ENCODE data around the gene ABCC5. TPM values are rescaled to one million over a fixed set of nuclear protein-coding genes. Genes with fewer than 3 reads are reported as not detected.

Gene ABCC5
- total and polyA plus RNA-seq, 12 donors: 12.1 to 89.6 (median 40.9) TPM

GRCh38 chr3:183924543-183924942 lies 93.1 kb downstream of the ABCC5 start:
- no peak overlapping the region for H3K4me3 ChIP-seq
- H3K4me1 ChIP-seq: no peaks in the 10 kb centered on the region
- no peaks in the 10 kb centered on the region for H3K9me3 ChIP-seq
- intact Hi-C loops (cut with DNase I): no loop called here
- DNase-seq: no peak
- TF ChIP-seq, protein P1, sequence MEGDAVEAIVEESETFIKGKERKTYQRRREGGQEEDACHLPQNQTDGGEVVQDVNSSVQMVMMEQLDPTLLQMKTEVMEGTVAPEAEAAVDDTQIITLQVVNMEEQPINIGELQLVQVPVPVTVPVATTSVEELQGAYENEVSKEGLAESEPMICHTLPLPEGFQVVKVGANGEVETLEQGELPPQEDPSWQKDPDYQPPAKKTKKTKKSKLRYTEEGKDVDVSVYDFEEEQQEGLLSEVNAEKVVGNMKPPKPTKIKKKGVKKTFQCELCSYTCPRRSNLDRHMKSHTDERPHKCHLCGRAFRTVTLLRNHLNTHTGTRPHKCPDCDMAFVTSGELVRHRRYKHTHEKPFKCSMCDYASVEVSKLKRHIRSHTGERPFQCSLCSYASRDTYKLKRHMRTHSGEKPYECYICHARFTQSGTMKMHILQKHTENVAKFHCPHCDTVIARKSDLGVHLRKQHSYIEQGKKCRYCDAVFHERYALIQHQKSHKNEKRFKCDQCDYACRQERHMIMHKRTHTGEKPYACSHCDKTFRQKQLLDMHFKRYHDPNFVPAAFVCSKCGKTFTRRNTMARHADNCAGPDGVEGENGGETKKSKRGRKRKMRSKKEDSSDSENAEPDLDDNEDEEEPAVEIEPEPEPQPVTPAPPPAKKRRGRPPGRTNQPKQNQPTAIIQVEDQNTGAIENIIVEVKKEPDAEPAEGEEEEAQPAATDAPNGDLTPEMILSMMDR (IDR thresholded peaks at IDR 0.05): no peak
- ATAC-seq: peak in 1 of 8 donors; percentile 20
- no peaks in the 10 kb centered on the region for H3K27me3 ChIP-seq
- no peak overlapping the region for H3K27ac ChIP-seq
- 92 to 93% methylated on average over 3 of the region's 3 CpGs for WGBS, 2 donors
- peaks cover 0 to 100% (median 53%) of the 10 kb centered on the region in 9 donors for H3K36me3 ChIP-seq

GRCh38 chr3:183922421-183922820 lies 95.3 kb downstream of the ABCC5 start:
- no peak overlapping the region for H3K4me3 ChIP-seq
- 95 to 97% methylated on average over 4 of the region's 4 CpGs for WGBS, 2 donors
- no peak overlapping the region for H3K27ac ChIP-seq
- DNase-seq (no peak), ATAC-seq (no peak)
- intact Hi-C loops (cut with DNase I): no loop called here
- peaks cover 0 to 84% (median 45%) of the 10 kb centered on the region in 9 donors for H3K36me3 ChIP-seq
- H3K4me1 ChIP-seq: no peaks in the 10 kb centered on the region
- TF ChIP-seq, protein P1 (IDR thresholded peaks at IDR 0.05): no peak
- H3K27me3 ChIP-seq: no peaks in the 10 kb centered on the region
- H3K9me3 ChIP-seq: no peaks in the 10 kb centered on the region

- no peak for DNase-seq
- H3K4me3 ChIP-seq: no peak overlapping the region
- no peaks in the 10 kb centered on the region for H3K9me3 ChIP-seq
- intact Hi-C loops (cut with DNase I): no loop called here
- H3K27ac ChIP-seq: no peak overlapping the region
- ATAC-seq: no peak
- WGBS, 2 donors: 90 to 94% methylated on average over 15 of the region's 15 CpGs
- H3K27me3 ChIP-seq: no peaks in the 10 kb centered on the region
- peaks cover 0 to 70% (median 38%) of the 10 kb centered on the region in 9 donors for H3K36me3 ChIP-seq
- H3K4me1 ChIP-seq: no peaks in the 10 kb centered on the region
- TF ChIP-seq, protein P1 (IDR thresholded peaks at IDR 0.05): no peak
These were observed 96.6 kb downstream of the ABCC5 start for GRCh38 chr3:183921096-183921495.

GRCh38 chr3:183920416-183920815 lies 97.3 kb downstream of the ABCC5 start:
- Histone ChIP-seq H3K36me3 (peaks cover 0 to 63% (median 37%) of the 10 kb centered on the region in 9 donors), H3K4me1 (no peaks in the 10 kb centered on the region), H3K9me3 (no peaks in the 10 kb centered on the region), H3K27ac (no peak overlapping the region), H3K27me3 (no peaks in the 10 kb centered on the region), H3K4me3 (no peak overlapping the region)
- no peak for ATAC-seq
- TF ChIP-seq, protein P1 (IDR thresholded peaks at IDR 0.05): no peak
- WGBS, 2 donors: 88 to 93% methylated on average over 14 of the region's 14 CpGs
- intact Hi-C loops (cut with DNase I): no loop called here
- DNase-seq: no peak
